ENCODE measurements around the gene DUS2. TPM values are rescaled to one million over a fixed set of nuclear protein-coding genes. Genes with fewer than 3 reads are reported as not detected.
"Not testable (repeated sequence)": the region's sequence is repeated elsewhere in the genome, so short reads cannot be mapped to it uniquely, and the experiment has no call there.

Gene DUS2
- total and polyA plus RNA-seq, 4 donors, result 13.3 to 17.2 (median 15.3) TPM

- not testable (repeated sequence) for H3K27me3 ChIP-seq (ENCODE audit: control insufficient read depth, insufficient read depth, low read length); DNase-seq (ENCODE audit: low read depth in 4 of 6, low spot score in 6 of 6); H3K9me3 ChIP-seq (ENCODE audit: control insufficient read depth, insufficient read depth, low read length); H3K36me3 ChIP-seq (ENCODE audit: control insufficient read depth, insufficient read depth, low read length); H3K27ac ChIP-seq (ENCODE audit: low read depth, low read length); H3K4me3 ChIP-seq (ENCODE audit: low read depth, low read length)
- 92% methylated on average over 34 of the region's 36 CpGs for WGBS (ENCODE audit: insufficient coverage)
- H3K4me1 ChIP-seq (ENCODE audit: control insufficient read depth, insufficient read depth, low read length), result peaks cover 11% of the 10 kb centered on the region
These were observed 24.8 kb upstream of the DUS2 start for GRCh38 chr16:67998231-67998778.

- H3K9me3 ChIP-seq (ENCODE audit: control insufficient read depth, insufficient read depth, low read length); H3K4me3 ChIP-seq (ENCODE audit: low read depth, low read length); DNase-seq (ENCODE audit: low read depth in 4 of 6, low spot score in 6 of 6); H3K4me1 ChIP-seq (ENCODE audit: control insufficient read depth, insufficient read depth, low read length); H3K27me3 ChIP-seq (ENCODE audit: control insufficient read depth, insufficient read depth, low read length); H3K36me3 ChIP-seq (ENCODE audit: control insufficient read depth, insufficient read depth, low read length): not testable (repeated sequence)
- WGBS (ENCODE audit: insufficient coverage), result 54% methylated on average over 10 of the region's 18 CpGs
- peak within 1 kb of the TSS; percentile 61 for H3K27ac ChIP-seq (ENCODE audit: low read depth, low read length)
These were observed 24.1 kb upstream of the DUS2 start, which contains the start of gene DPEP2 for GRCh38 chr16:67998779-67999688. Gene DPEP2 (minus strand): TSS chr16:67999484. CDS start chr16:67993212, 6,272 bp downstream.

- Histone ChIP-seq H3K36me3 (ENCODE audit: control insufficient read depth, insufficient read depth, low read length) (no peaks in the 10 kb centered on the region), H3K27ac (ENCODE audit: low read depth, low read length) (peak overlapping the region; percentile 61), H3K27me3 (ENCODE audit: control insufficient read depth, insufficient read depth, low read length) (no peaks in the 10 kb centered on the region), H3K4me1 (ENCODE audit: control insufficient read depth, insufficient read depth, low read length) (peaks cover 5% of the 10 kb centered on the region), H3K9me3 (ENCODE audit: control insufficient read depth, insufficient read depth, low read length) (no peaks in the 10 kb centered on the region), H3K4me3 (ENCODE audit: low read depth, low read length) (no peak overlapping the region)
- no peak for DNase-seq (ENCODE audit: low read depth in 4 of 6, low spot score in 6 of 6)
- WGBS (ENCODE audit: insufficient coverage), result 63% methylated on average over 1 of the region's 2 CpGs
These were observed 23.1 kb upstream of the DUS2 start for GRCh38 chr16:67999985-68000384.

- Histone ChIP-seq H3K36me3 (ENCODE audit: control insufficient read depth, insufficient read depth, low read length) (no peaks in the 10 kb centered on the region), H3K27ac (ENCODE audit: low read depth, low read length) (peak overlapping the region; percentile 61), H3K9me3 (ENCODE audit: control insufficient read depth, insufficient read depth, low read length) (no peaks in the 10 kb centered on the region), H3K27me3 (ENCODE audit: control insufficient read depth, insufficient read depth, low read length) (no peaks in the 10 kb centered on the region), H3K4me3 (ENCODE audit: low read depth, low read length) (no peak overlapping the region), H3K4me1 (ENCODE audit: control insufficient read depth, insufficient read depth, low read length) (peaks cover 5% of the 10 kb centered on the region)
- DNase-seq (ENCODE audit: low read depth in 4 of 6, low spot score in 6 of 6), result no peak
- 69% methylated on average over 2 of the region's 3 CpGs for WGBS (ENCODE audit: insufficient coverage)
These were observed 22.6 kb upstream of the DUS2 start for GRCh38 chr16:68000450-68000849.

- WGBS (ENCODE audit: insufficient coverage), result no CpG with 5 or more reads among the region's 4 CpGs
- Histone ChIP-seq H3K4me1 (ENCODE audit: control insufficient read depth, insufficient read depth, low read length) (peaks cover 5% of the 10 kb centered on the region), H3K27me3 (ENCODE audit: control insufficient read depth, insufficient read depth, low read length) (no peaks in the 10 kb centered on the region), H3K27ac (ENCODE audit: low read depth, low read length) (no peak overlapping the region), H3K4me3 (ENCODE audit: low read depth, low read length) (no peak overlapping the region), H3K9me3 (ENCODE audit: control insufficient read depth, insufficient read depth, low read length) (no peaks in the 10 kb centered on the region), H3K36me3 (ENCODE audit: control insufficient read depth, insufficient read depth, low read length) (no peaks in the 10 kb centered on the region)
- DNase-seq (ENCODE audit: low read depth in 4 of 6, low spot score in 6 of 6), result no peak
These were observed 20.1 kb upstream of the DUS2 start for GRCh38 chr16:68003031-68003430.

- H3K27me3 ChIP-seq (ENCODE audit: control insufficient read depth, insufficient read depth, low read length), result no peaks in the 10 kb centered on the region
- 87% methylated on average over 5 of the region's 9 CpGs for WGBS (ENCODE audit: insufficient coverage)
- no peaks in the 10 kb centered on the region for H3K36me3 ChIP-seq (ENCODE audit: control insufficient read depth, insufficient read depth, low read length)
- H3K9me3 ChIP-seq (ENCODE audit: control insufficient read depth, insufficient read depth, low read length), result no peaks in the 10 kb centered on the region
- H3K4me1 ChIP-seq (ENCODE audit: control insufficient read depth, insufficient read depth, low read length), result peaks cover 2% of the 10 kb centered on the region
- no peak overlapping the region for H3K4me3 ChIP-seq (ENCODE audit: low read depth, low read length)
- H3K27ac ChIP-seq (ENCODE audit: low read depth, low read length), result peak overlapping the region; percentile 52
- no peak for DNase-seq (ENCODE audit: low read depth in 4 of 6, low spot score in 6 of 6)
These were observed 17.9 kb upstream of the DUS2 start for GRCh38 chr16:68005211-68005610.

GRCh38 chr16:68005786-68006286, 17.2 kb upstream of the DUS2 start:
- no peaks in the 10 kb centered on the region for H3K36me3 ChIP-seq (ENCODE audit: control insufficient read depth, insufficient read depth, low read length)
- no peaks in the 10 kb centered on the region for H3K4me1 ChIP-seq (ENCODE audit: control insufficient read depth, insufficient read depth, low read length)
- peak overlapping the region; percentile 52 for H3K27ac ChIP-seq (ENCODE audit: low read depth, low read length)
- no peak for DNase-seq (ENCODE audit: low read depth in 4 of 6, low spot score in 6 of 6)
- no peaks in the 10 kb centered on the region for H3K9me3 ChIP-seq (ENCODE audit: control insufficient read depth, insufficient read depth, low read length)
- H3K4me3 ChIP-seq (ENCODE audit: low read depth, low read length), result no peak overlapping the region
- WGBS (ENCODE audit: insufficient coverage), result 53% methylated on average over 4 of the region's 6 CpGs
- H3K27me3 ChIP-seq (ENCODE audit: control insufficient read depth, insufficient read depth, low read length), result no peaks in the 10 kb centered on the region

- 56% methylated on average over 9 of the region's 9 CpGs for WGBS (ENCODE audit: insufficient coverage)
- no peak overlapping the region for H3K4me3 ChIP-seq (ENCODE audit: low read depth, low read length)
- no peak for DNase-seq (ENCODE audit: low read depth in 4 of 6, low spot score in 6 of 6)
- H3K9me3 ChIP-seq (ENCODE audit: control insufficient read depth, insufficient read depth, low read length), result no peaks in the 10 kb centered on the region
- H3K27me3 ChIP-seq (ENCODE audit: control insufficient read depth, insufficient read depth, low read length), result no peaks in the 10 kb centered on the region
- H3K36me3 ChIP-seq (ENCODE audit: control insufficient read depth, insufficient read depth, low read length), result no peaks in the 10 kb centered on the region
- no peaks in the 10 kb centered on the region for H3K4me1 ChIP-seq (ENCODE audit: control insufficient read depth, insufficient read depth, low read length)
- H3K27ac ChIP-seq (ENCODE audit: low read depth, low read length), result no peak overlapping the region
These were observed 13.8 kb upstream of the DUS2 start for GRCh38 chr16:68009157-68009735.

GRCh38 chr16:68009872-68010271, 13.2 kb upstream of the DUS2 start:
- not testable (repeated sequence) for H3K4me3 ChIP-seq (ENCODE audit: low read depth, low read length)
- WGBS (ENCODE audit: insufficient coverage), result 92% methylated on average over 3 of the region's 4 CpGs

More at GRCh38 chr16:68009872-68010271, 13.2 kb upstream of the DUS2 start:
- H3K36me3 ChIP-seq (ENCODE audit: control insufficient read depth, insufficient read depth, low read length); H3K9me3 ChIP-seq (ENCODE audit: control insufficient read depth, insufficient read depth, low read length); H3K27ac ChIP-seq (ENCODE audit: low read depth, low read length); DNase-seq (ENCODE audit: low read depth in 4 of 6, low spot score in 6 of 6); H3K27me3 ChIP-seq (ENCODE audit: control insufficient read depth, insufficient read depth, low read length); H3K4me1 ChIP-seq (ENCODE audit: control insufficient read depth, insufficient read depth, low read length): not testable (repeated sequence)
